Measurements from ENCODE around the gene RGS6.

- no peak for TF ChIP-seq ARNT (IDR thresholded peaks at IDR 0.05)
- no peak for TF ChIP-seq ELF4 (IDR thresholded peaks at IDR 0.05)
- no peak for TF ChIP-seq TARDBP (IDR thresholded peaks at IDR 0.05)
- TF ChIP-seq NFRKB (IDR thresholded peaks at IDR 0.05) = no peak
- no peak for TF ChIP-seq SUZ12 (IDR thresholded peaks at IDR 0.05)
- no peak for TF ChIP-seq L3MBTL2 (conservative IDR thresholded peaks at IDR 0.05)
- no peak for TF ChIP-seq SP1 (IDR thresholded peaks at IDR 0.05)
- TF ChIP-seq BHLHE40 (IDR thresholded peaks at IDR 0.05; ENCODE audit: borderline replicate concordance) = no peak
- no peak for TF ChIP-seq PKNOX1 (IDR thresholded peaks at IDR 0.05)
- no peak for TF ChIP-seq ZNF384 (IDR thresholded peaks at IDR 0.05)
- TF ChIP-seq FOXM1 (IDR thresholded peaks at IDR 0.05; ENCODE audit: borderline replicate concordance) = no peak
- no peak for TF ChIP-seq HDGF (IDR thresholded peaks at IDR 0.05; ENCODE audit: borderline replicate concordance)
- no peak for TF ChIP-seq FOXK2 (IDR thresholded peaks at IDR 0.05)
These were observed 674.6 kb downstream of the RGS6 start for GRCh38 chr14:72606879-72607278.
